ENCODE results near the gene VAT1.

Gene VAT1

DNA sequence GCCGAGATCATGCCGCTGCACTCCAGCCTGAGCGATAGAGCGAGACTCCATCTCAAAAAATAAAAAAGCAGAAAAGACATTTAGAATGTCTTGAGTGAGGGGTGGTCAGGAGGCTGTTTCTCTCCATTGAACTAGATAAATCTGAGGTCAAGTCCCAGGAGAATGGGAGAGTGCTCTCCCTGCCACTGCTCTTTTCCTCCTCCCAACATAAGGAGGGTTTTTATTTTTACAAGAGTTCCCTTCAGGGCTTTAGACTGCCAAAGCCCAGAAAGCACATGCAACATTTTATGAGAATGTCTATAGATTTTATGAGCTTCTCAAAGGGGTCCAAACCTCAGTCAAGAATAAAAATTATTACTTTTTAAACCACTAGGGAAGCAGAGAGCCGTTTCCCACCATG is 4.4 kb upstream of the VAT1 start:
- DNase-seq, result no peak

DNA sequence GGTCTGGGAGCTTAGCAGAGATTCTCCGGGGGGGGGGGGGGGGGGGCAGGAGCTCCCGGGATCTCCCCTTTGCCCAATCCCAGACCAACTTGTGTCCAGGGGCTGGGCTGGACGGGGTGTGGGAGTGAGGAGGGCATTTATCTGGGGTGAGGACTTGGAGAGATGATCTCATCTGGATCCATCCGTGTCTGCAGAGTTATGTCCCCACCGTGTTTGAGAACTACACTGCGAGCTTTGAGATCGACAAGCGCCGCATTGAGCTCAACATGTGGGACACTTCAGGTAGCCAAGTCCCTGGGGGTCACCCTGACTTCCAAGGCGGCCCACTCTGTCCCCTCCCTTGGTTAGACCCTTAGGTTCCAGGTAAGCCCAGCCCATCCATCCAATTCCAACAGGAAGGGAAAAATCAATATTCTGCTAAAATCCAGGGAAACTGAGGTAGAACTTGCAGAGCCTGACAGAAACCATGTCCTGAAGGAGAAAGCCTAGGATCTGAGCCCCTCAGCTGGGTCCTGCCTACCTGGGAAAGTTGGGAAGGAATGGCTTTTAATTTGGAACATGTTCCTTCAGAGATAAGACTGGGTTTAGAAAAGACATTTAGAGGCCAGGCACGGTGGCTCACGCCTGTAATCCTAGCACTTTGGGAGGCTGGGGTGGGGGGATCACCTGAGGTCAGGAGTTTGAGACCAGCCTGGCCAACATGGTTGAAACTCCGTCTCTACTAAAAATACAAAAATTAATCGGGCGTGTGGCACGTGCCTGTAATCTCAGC is 3.8 kb upstream of the VAT1 start:
- DNase-seq, result no peak

DNA sequence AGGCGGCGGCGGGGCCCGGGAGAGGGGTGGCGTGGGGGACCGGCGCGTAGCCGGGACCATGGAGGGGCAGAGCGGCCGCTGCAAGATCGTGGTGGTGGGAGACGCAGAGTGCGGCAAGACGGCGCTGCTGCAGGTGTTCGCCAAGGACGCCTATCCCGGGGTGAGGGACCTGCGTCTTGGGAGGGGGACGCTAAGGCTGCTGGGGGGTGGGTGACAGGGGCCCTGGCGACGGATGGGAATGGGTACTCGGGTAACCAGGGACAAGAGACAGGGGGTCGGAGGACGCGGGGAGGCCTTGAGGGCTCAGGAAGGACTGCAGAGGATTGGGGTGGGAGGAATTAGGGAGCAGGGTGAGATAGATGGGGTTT is 3.1 kb upstream of the VAT1 start:
- no peak for DNase-seq

DNA sequence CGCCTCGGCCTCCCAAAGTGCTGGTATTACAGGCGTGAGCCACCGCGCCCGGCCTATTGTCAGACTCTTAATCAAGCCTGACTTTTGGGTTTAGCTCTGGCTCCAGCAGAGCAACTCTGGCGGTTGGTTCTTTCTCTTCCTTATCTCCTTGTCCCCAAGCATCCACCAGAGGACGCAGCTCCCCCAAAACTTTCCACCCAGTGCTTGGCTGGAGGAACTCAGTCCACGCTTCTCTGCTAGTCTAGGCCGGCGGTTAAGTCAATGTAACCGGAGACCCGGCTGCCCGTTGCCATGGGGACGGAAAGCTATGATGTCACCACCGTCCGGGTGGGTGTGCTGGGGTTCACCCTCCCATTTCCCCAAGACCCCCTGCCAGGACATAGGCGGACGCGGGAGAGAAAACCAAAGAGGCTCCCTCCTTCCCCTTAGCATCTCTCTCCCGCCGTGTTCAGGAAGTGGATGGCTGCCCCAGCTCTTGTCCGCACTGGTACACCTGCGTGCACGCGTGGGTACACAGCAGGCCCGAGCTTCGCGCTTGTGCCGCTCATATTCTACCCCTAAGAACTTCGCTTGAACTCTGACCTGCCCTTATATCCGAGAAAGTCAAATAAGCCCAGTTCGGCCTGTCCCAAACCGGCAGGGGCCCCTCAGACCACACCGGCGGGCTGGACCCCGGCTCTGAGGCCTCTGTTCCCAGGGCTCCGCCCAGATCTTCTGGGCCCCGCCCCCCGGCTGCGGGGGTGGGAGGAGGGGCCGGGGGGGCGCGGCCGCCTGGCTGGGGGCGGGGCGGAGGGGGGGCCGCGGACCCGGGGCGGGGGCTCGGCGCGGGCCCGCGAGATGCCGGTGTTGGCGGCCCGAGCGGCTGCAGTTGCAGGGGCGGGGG is 2.5 kb upstream of the VAT1 start, which contains the start of gene RND2:
Gene RND2, plus strand, starts transcription at position 825 of the 883 bp plus-strand sequence. CDS start 117 bp downstream, outside the sequence.
- DNase-seq, result peak; percentile 96

DNA sequence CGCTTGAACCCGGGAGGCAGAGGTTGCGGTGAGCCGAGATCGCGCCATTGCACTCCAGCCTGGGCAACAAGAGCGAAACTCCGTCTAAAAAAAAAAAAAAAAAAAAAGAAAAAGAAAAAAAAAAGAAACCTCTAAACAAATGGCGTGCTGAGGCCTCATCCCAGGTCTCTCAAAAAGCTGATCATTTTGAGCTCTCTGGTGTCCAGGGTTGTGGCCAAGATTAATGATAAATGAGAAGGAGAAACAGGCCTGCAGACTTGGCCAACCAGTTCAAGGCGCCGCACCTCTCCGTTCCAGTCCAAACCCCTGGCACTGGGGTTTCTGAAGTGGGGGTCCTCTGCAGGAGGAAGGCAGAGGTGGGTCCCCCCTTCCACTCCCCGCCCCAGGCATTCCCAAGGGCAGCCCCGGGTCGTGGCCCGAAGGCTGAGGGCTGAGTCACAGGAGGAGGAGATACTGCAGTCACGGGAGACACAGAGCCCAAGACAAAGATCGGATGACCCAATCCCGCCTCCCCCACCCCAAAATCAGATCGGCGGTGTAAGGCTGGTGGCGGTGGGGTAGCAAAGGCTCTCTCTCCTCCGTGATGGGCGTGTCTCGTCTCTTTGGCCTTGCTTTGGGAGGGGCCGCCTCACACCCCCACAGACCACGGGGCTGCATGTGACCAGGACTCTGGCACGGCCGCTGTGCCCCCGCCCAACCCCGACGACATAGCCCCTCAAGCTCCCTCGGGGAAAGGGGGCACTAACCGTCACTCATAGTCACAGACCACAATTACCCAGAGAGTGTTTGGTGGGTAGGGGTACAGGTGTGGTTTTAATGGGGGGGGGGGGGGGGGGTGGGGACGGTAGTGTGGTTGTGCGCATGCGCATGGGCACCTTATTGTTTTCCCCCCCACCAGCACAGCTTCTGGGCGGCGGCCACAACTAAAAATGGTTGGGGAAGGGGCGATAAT is 1.1 kb downstream of the VAT1 start:
- DNase-seq, result peak; percentile 80

DNA sequence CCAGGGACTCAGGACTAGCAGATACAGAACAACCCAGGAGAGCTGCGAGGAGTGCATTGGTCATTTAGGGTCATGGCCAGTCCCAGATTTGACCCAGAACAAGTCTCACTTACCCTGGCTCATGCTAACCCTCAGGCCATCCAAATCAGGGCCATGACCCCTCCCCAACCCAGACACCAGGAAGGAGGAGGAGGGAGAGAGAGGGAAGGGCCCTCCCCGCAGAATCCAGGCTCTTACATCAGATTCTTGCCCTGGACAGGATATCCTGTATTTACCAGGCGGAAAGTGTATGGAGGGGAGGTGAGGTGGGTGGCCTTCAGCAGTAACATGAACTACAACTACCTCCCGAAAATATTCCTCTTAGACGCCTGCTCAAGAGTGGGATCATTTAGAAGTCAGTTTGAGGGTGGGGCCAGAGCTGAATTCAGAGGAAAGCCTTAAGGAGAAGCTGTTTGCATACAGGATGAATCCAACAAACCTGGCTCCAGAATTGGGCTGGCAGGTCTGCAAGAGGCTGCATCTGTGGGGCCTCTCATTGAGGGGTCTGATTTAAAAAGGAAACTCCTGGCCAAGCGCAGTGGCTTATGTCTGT is 2.1 kb downstream of the VAT1 start:
- peak; percentile 56 for DNase-seq

DNA sequence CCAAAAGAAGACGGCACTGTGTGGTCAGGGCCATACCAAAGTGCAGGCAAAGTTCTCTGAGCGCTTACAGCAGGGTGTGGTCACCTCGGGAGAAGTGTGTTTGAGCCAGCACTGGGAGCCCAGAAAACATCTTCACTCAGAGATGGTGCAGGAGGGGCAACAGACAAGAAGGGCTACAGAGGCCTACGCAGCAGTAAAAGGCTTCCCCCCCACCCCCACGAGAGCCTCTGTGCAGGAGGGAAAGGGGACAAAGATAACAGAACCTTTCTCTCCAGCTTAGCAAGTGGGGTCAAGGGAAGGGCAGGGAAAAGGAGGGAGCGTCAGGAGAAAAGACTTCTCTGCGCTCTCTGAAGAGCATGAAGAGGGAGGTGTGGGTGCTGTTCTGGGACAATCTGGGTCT is 2.8 kb downstream of the VAT1 start:
- DNase-seq, result no peak

DNA sequence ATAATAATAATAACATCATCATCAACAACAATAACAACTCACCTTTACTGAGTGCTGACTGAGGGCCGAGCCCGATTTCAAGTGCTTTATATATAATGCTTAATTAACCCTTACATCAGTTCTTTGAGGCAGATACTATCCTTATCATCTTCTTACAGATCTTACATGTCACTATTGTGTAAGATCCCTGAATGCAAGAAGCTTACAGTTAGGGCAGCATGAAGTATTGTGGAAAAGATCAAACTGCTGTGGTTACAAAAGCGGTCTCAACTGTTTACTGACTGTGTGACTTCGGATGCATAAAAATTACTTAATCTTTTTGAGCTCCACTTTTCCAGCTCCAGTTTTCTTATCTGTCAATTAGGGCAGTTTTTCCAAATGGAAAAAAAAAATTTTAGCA is 3.3 kb downstream of the VAT1 start:
- DNase-seq, result no peak

DNA sequence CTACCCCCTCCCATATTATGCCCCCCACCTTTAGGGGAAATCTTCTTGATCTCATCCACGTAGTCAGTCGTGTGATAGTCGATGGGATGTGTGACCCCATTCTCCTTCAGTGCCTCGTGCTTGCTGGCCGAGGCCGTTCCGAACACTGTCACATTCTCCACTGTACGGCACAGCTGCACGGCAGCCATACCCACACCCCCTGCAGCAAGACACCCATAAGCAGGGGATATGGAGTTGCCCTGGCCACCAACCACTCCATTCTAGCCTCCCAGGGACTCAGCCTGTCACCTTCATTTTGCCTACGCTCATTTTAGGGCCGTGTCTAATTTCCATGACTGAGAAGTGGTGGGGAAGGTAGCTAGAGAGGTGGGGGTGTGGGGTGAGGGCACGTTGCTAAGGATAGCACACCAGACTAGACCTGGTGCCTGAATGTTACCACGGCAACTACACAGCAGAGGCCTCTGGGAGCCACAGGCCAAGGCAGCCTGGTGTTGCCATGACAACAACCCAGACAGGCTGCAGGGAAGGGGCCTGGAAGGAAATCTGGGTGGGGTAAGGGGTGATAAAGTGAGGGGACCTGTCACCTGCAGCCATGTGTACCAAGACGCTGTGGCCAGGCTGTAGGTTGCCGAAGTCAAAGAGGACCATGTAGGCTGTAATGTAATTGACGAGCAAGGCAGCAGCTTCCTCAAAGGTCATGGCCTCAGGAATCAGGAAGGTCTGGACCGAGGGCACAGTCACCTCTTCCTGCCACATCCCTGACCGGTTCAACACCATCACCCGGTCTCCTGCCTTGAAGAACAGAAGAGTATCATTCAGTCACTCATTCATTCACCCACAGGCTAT is 4.0 kb downstream of the VAT1 start:
- no peak for DNase-seq

DNA sequence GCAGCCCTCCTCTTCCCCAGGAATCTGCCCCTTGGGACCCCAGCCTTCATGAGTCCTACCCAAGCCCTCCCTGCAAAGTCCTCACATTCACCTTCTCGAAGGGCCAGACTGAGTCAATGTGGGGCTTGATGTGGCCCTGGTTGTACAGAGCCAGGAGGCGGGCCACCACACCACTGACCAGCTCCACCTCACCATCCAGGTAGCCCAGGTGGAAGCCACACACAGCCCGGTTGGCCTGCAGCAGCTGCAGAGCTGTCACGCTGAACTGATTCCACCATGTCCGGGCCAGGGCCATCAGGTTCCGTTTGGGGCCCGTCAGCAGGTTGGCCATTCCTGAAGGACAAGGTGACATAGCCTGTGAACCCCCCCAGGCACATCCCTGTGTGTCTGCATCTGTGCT is 6.0 kb downstream of the VAT1 start:
- no peak for DNase-seq

DNA sequence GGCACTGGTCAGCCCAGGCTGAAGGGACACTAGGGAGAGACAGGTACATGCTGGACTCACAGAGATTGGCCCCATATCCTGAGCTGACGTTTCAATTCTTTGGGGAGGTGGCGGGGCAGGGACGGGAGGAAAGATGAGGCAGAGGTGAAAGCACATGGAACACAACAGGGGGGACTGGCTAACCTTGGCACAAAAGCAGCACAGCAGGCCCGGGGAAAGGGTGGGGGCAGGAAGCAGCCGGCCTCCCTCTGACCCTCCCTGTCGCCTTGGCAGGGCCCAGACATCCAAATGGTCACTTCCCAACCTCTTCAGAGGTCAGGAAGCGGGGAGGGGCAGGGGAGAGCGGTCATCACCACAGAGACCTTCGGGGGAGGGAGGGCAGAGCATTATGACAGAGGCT is 6.6 kb downstream of the VAT1 start:
- no peak for DNase-seq

DNA sequence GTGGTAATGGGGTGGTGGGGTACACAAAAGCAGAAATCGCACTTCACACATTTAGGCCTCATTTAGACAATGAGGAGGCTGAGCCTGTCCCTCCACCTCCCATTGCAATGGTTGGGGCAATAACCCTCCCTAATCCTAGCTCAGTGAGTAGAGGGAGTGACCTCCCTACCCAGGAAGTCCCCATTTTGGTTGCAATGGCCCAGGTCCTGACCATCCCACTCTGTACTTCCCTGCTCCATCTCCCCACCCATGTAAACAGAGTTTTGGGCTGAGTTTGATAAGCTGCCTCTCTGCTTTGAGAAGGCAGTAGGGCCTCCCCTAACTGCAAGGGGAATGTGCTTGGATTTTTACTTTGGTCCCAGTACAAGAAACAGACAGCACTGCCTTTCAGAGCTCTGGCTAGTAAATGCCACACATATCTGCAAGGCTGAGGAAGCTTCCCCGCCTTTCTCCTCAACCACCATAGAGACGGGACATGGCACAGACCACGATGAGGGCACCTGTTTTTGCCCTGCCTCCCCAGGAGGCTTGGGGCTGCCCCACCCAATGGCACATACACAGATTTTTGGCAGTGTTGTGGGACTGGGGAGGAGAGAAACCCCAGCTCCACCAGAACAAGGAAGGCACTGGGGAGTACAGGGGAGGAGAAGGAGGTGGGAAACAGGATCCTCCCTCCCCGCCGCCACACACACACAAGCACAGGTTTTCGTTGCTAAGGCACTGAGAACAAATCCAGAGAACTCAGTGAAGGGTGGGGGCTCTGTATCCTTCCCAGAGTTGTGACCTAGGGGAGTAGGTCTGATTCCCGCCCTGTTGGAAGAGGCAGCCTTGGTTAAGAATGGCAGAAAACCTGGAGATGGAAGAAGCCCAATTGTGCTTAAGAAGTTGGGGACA is 7.3 kb downstream of the VAT1 start:
- DNase-seq, result no peak

DNA sequence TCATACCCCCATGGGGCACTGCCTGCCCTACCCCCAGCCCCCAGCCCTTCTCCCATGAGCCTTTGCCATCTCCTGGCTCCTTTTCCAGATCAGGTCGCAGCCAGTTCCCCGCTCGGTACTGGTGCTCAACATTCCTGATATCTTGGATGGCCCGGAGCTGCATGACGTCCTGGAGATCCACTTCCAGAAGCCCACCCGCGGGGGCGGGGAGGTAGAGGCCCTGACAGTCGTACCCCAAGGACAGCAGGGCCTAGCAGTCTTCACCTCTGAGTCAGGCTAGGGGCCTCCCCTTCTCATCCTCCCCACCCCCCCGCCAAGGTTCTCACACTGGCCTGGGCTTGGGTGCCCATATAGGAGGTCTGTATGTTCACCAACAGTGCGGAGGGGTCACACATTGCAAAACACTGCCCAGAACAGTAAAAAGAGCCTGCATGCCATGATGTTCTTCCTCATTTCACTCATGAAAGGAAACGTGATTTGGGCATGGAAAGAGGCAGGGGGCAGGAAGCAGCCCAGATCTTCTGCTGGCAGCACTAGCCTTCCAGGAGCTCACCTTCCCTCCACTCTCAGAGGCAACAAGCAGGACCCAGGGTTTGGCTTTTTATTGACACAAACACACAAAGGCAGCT is 8.1 kb downstream of the VAT1 start:
- no peak for DNase-seq

DNA sequence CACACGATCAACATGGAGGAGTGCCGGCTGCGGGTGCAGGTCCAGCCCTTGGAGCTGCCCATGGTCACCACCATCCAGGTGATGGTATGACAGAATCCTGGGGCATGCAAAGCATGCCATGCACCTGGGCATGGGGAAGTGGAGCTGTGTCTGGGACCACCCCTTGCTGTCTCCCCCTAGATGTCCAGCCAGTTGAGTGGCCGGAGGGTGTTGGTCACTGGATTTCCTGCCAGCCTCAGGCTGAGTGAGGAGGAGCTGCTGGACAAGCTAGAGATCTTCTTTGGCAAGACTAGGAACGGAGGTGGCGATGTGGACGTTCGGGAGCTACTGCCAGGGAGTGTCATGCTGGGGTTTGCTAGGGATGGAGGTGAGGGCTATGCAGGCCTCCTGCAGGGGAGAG is 8.9 kb downstream of the VAT1 start:
- no peak for DNase-seq

DNA sequence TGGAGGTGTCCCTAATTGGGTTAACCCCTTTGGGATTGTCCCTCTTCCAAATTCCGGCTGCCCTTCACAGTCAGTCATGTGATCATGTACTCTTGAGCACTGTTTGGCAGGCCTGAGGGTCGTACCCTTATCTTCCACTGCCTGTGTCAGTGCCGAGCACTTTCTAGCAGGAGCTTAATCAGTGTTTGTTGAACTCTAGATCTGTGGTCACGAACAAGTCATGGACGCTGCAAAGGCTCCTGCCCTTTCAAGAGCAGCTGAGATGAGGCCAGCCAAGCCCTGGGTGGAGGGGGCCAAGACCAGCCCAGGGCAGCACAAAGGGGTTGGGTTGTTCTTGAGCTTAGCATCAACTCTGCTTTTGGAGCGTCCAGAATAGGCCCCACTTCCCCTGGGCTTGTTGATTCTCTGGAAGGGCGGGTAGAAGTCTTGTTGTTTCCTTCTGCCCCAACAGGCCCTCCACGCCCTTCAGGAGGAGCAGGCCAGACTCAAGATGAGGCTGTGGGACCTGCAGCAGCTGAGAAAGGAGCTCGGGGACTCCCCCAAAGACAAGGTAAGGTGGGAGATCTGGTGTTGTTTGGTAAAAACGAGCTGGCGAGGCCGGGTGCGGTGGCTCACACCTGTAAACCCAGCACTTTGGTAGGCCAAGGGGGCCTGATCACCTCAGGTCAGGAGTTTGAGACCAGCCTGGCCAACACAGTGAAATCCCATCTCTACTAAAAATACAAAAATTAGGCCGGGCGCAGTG is 10.3 kb downstream of the VAT1 start:
- no peak for DNase-seq

DNA sequence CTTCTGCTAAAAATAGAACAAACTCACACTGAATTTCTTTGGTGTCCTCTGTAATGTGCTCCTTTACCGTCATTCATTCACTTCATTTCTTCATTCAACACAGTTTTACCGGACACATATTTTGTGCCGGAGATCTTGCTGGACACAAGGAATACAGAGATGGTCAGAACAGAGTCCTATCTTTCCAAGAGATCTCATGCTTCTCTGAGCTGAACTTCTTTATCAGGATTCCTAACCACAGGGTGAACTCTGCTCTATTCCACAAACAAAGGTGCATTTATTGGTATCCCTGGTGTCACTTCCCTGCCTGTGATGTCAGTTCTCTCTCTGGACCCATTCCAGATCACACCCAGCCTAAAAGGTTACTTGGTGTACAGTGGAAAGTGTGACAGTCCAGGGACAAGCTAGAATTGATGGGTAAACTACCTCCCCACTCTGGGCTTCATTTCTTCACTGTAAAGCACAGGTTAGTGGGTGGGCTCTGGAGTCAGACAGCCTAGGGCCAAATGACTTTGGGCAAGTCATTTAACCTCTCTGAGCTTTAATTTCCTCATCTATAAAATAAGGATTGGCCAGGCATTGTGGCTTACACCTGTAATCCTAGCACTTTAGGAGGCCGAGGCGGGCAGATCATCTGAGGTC is 11.4 kb downstream of the VAT1 start:
- DNase-seq, result no peak

DNA sequence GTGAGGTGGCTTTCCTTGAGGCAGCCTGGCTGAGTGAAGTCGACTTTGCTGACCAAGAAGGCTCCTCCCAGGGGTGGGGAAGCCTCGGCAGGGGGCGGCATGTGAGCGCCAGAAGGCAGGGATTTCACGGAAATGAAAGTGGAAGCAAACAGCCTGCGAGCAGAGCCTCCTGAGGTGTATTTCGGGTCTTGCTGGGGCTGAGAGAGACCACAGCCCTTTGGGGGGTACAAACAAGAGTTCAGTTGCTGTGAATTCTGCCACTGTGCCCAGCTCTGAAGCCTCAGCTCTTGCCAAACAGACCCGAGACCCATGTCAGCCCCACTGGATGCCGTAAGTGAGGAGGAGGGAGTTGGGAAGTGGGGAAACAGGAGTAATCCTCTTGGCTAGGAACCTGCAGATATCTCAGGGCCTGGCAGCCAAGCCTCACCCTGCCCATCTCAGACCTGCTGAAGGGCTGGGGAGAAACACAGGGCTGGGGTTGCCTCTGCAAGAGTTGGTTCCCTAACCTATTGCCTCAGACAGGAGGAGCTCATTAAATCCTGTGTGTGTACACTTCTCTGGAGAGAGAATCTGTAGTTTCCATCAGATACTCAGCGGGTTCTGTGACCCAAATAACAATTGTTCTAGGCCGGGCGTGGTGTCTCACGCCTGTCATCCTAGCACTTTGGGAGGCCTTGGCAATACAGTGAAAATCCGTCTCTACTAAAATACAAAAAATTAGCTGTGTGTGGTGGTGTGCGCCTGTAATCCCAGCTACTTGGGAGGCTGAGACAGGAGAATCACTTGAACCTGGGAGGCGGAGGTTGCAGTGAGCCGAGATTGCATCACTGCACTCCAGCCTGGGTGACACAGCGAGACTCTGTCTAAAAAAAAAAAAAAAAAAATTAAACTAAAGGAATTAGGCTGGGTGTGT is 15.3 kb downstream of the VAT1 start, which contains the start of gene IFI35:
Gene IFI35, plus strand, starts transcription at position 146 of the 913 bp plus-strand sequence. Its CDS starts 164 bp downstream, at position 310.
- peak; percentile 91 for DNase-seq

Measured in femur (tissue), 1 donor.